SK-N-SH (cell line): ENCODE data around the gene BTRC. TPM values are rescaled to one million over a fixed set of nuclear protein-coding genes. Genes with fewer than 3 reads are reported as not detected.

Experiments used
- CTCF ChIA-PET: fragments of 300-600, 350-600 bp; formaldehyde crosslinking; extraction: SDS; loops from one replicate; lab custom pipeline; 2021; lab: Yijun Ruan, JAX
- POLR2A ChIA-PET: fragments of 350-600 bp; sonication (Branson Sonifier 250); formaldehyde crosslinking; extraction: SDS; loops from one replicate; lab custom pipeline; 2020; ENCODE audit warnings: antibody characterized with exemption, inconsistent platforms; lab: Yijun Ruan, JAX
- DNase-seq: peaks from one replicate; pipeline ENCODE4 v3.0.0; 2012
- H2AFZ ChIP-seq: fragments of 200-600 bp; sonication (generic); 2 replicates; pipeline ENCODE4 v1.8.1; 2016; ENCODE audit warnings: antibody characterized with exemption, mild to moderate bottlenecking, low read depth
- H3F3A ChIP-seq: fragments of 200-600 bp; sonication (generic); replicated peaks from 2 replicates; pipeline ENCODE3; 2016; ENCODE audit warnings: antibody characterized with exemption, mild to moderate bottlenecking; ENCODE audit not compliant: insufficient read depth
- H3K27ac ChIP-seq, 2 experiments: fragments of 200-500 bp in 1 of 2; fragments of 200-600 bp in 1 of 2; sonication (Bioruptor generic) in 1 of 2; sonication (generic), shearing (Covaris generic) in 1 of 2; 2 replicates each; pipeline versions ENCODE4 v1.5.1 to v1.6.1; 2014 to 2016; ENCODE audit warnings: low read depth in 2 of 2, inconsistent platforms in 1 of 2, low read length in 1 of 2, mild to moderate bottlenecking in 1 of 2, mixed read lengths in 1 of 2
- H3K27me3 ChIP-seq: fragments of 200-600 bp; sonication (generic), shearing (Covaris generic); 2 replicates; pipeline ENCODE4 v1.6.1; 2016; ENCODE audit warnings: mixed run types; ENCODE audit not compliant: insufficient read depth
- H3K36me3 ChIP-seq, 2 experiments: fragments of 200-500 bp in 1 of 2; fragments of 200-600 bp in 1 of 2; sonication (Bioruptor generic) in 1 of 2; sonication (generic) in 1 of 2; replicated peaks in 1 of 2; 2 replicates each; pipeline versions ENCODE3 to v1.5.1; 2014 to 2016; ENCODE audit warnings: low read length in 1 of 2, mild to moderate bottlenecking in 1 of 2; ENCODE audit not compliant: insufficient read depth in 2 of 2, control insufficient read depth in 1 of 2
- H3K4me1 ChIP-seq, 2 experiments: fragments of 200-500 bp in 1 of 2; fragments of 200-600 bp in 1 of 2; sonication (Bioruptor generic) in 1 of 2; sonication (generic), shearing (Covaris generic) in 1 of 2; 2 replicates each; pipeline versions ENCODE4 v1.5.1 to v1.6.1; 2014 to 2016; ENCODE audit warnings: low read depth in 1 of 2, low read length in 1 of 2, mixed run types in 1 of 2; ENCODE audit not compliant: insufficient read depth in 2 of 2, control insufficient read depth in 1 of 2
- H3K4me2 ChIP-seq: fragments of 200-600 bp; sonication (generic), shearing (Covaris generic); 2 replicates; pipeline ENCODE4 v1.6.1; 2017; ENCODE audit warnings: mixed run types
- H3K4me3 ChIP-seq, 2 experiments: fragments of 200-500 bp in 1 of 2; fragments of 200-600 bp in 1 of 2; sonication (Bioruptor generic) in 1 of 2; sonication (generic), shearing (Covaris generic) in 1 of 2; 2 replicates each; pipeline versions ENCODE4 v1.5.1 to v1.8.1; 2014 to 2016; ENCODE audit warnings: low read depth in 2 of 2, inconsistent platforms in 1 of 2, low read length in 1 of 2, mild to moderate bottlenecking in 1 of 2, mixed read lengths in 1 of 2, moderate library complexity in 1 of 2
- H3K79me2 ChIP-seq: fragments of 200-600 bp; sonication (generic); 2 replicates; pipeline ENCODE4 v1.8.1; 2017; ENCODE audit warnings: mild to moderate bottlenecking; ENCODE audit not compliant: insufficient read depth
- H3K9ac ChIP-seq: fragments of 200-600 bp; sonication (generic); 2 replicates; pipeline ENCODE4 v1.6.1; 2017; ENCODE audit warnings: mixed run types
- H3K9me2 ChIP-seq: fragments of 200-600 bp; sonication (generic); 2 replicates; pipeline ENCODE4 v1.6.1; 2017; ENCODE audit warnings: mixed run types
- H3K9me3 ChIP-seq: fragments of 200-600 bp; sonication (generic); 2 replicates; pipeline ENCODE4 v1.6.1; 2017; ENCODE audit warnings: mixed run types, mild to moderate bottlenecking, moderate library complexity
- H4K20me1 ChIP-seq: fragments of 200-600 bp; sonication (generic); 2 replicates; pipeline ENCODE4 v1.6.1; 2017; ENCODE audit warnings: mild to moderate bottlenecking, mixed run types; ENCODE audit not compliant: insufficient read depth
- CHD2 ChIP-seq: fragments of 150-350 bp; IDR thresholded peaks from 2 replicates; pipeline ENCODE4 v1.6.1; 2018; ENCODE audit warnings: low read length; ENCODE audit not compliant: partially characterized antibody
- ELF1 ChIP-seq: IDR thresholded peaks from 2 replicates; pipeline ENCODE4 v1.4.0; 2012
- FOXM1 ChIP-seq: IDR thresholded peaks from 2 replicates; pipeline ENCODE4 v1.4.0; 2012; ENCODE audit warnings: low read depth, mild to moderate bottlenecking
- GABPA ChIP-seq: IDR thresholded peaks from 2 replicates; pipeline ENCODE4 v1.4.0; 2012; ENCODE audit warnings: low read depth, mild to moderate bottlenecking
- GATA2 ChIP-seq: sonication (generic); formaldehyde crosslinking; IDR thresholded peaks from 2 replicates; pipeline ENCODE4 v1.5.0; 2020; ENCODE audit warnings: mild to moderate bottlenecking, missing genetic modification reagents
- MEF2A ChIP-seq: IDR thresholded peaks from 2 replicates; pipeline ENCODE4 v1.4.0; 2012; ENCODE audit warnings: low read depth, borderline replicate concordance
- MXI1 ChIP-seq: IDR thresholded peaks from 2 replicates; pipeline ENCODE4 v1.6.1; 2012; ENCODE audit warnings: mild to moderate bottlenecking, low read depth, low read length, improper control_type of control experiment
- NRF1 ChIP-seq: IDR thresholded peaks from 2 replicates; pipeline ENCODE4 v1.6.1; 2012; ENCODE audit warnings: low read depth, mild to moderate bottlenecking, low read length
- POLR2AphosphoS5 ChIP-seq: IDR thresholded peaks from 2 replicates; pipeline ENCODE4 v1.6.1; 2012; ENCODE audit warnings: low read depth, low read length
- RFX5 ChIP-seq: IDR thresholded peaks from 2 replicates; pipeline ENCODE4 v1.6.1; 2012; ENCODE audit warnings: mild to moderate bottlenecking, improper control_type of control experiment, low read length
- SIN3A ChIP-seq: IDR thresholded peaks from 2 replicates; pipeline ENCODE4 v1.6.1; 2012; ENCODE audit warnings: low read depth, mild to moderate bottlenecking, low read length, moderate library complexity, borderline replicate concordance
- TAF1 ChIP-seq: IDR thresholded peaks from 2 replicates; pipeline ENCODE4 v1.6.1; 2012; ENCODE audit warnings: low read depth, mild to moderate bottlenecking, low read length, moderate library complexity, borderline replicate concordance
- YY1 ChIP-seq: IDR thresholded peaks from 2 replicates; pipeline ENCODE4 v1.4.0; 2012; ENCODE audit warnings: low read depth, mild to moderate bottlenecking
- whole genome bisulfite sequencing: methylation state at CpG from one replicate; pipeline ENCODE4 v1.1.6; 2017; ENCODE audit warnings: low lambda C conversion rate; 5-methylcytosine and 5-hydroxymethylcytosine counted together
- polyA plus RNA-seq, 3 experiments: library from polyadenylated mRNA; depleted of rRNA; stranded (reverse); fragments of >200 nt; gene quantifications; 2 replicates each; pipeline ENCODE4 v1.2.3, GENCODE V29; 2012
- TF ChIP-seq, protein P1 (sequence below): IDR thresholded peaks from 2 replicates; pipeline ENCODE4 v1.4.0; 2012; ENCODE audit warnings: low read depth
- TF ChIP-seq, protein P2 (sequence below): IDR thresholded peaks from 2 replicates; pipeline ENCODE4 v1.4.0; 2012; ENCODE audit warnings: low read depth, borderline replicate concordance
- TF ChIP-seq, protein P3 (sequence below): fragments of 150-350 bp; IDR thresholded peaks from 2 replicates; pipeline ENCODE4 v1.6.1; 2017; ENCODE audit warnings: antibody characterized with exemption, low read length, low read depth, borderline replicate concordance
- TF ChIP-seq, protein P4 (sequence below): IDR thresholded peaks from 2 replicates; pipeline ENCODE4 v1.4.0; 2012; ENCODE audit warnings: low read depth, borderline replicate concordance
- TF ChIP-seq, protein P5 (sequence below): IDR thresholded peaks from 2 replicates; pipeline ENCODE4 v1.6.1; 2012; ENCODE audit warnings: mild to moderate bottlenecking, low read depth, low read length, moderate library complexity
- TF ChIP-seq, protein P6 (sequence below): fragments of 200-600 bp; sonication (generic); IDR thresholded peaks from 2 replicates; pipeline ENCODE4 v1.6.1; 2017; ENCODE audit warnings: antibody characterized with exemption, mild to moderate bottlenecking, moderate library complexity

BTRC gene
- polyA plus RNA-seq, 1 of the 3 experiments (the other 2 are of a cell fraction), result 6.5 TPM

DNA sequence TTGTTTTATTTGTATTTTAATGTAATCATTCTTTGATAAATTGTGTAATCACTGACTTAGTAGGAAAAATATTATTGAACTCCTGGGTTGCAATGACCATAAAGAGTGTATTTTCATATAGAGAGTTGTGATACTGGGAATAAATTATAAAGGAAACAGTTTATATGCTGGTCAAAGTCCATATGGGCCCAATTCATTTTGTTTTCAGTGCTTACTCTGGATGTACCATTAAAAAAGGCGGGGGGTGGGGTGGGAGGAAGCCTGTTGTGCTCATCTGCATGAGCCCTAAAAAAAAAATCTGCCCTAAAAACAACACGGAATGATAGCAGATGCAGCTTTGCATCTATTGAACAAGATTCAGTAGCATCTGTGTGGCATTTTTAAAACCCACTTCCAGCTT is 114.2 kb downstream of the BTRC start (continued):
- no peak for TF ChIP-seq MEF2A
- TF ChIP-seq FOXM1, result no peak
- TF ChIP-seq, protein P1, sequence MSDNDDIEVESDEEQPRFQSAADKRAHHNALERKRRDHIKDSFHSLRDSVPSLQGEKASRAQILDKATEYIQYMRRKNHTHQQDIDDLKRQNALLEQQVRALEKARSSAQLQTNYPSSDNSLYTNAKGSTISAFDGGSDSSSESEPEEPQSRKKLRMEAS, result no peak
- TF ChIP-seq ELF1, result no peak
- TF ChIP-seq, protein P2, sequence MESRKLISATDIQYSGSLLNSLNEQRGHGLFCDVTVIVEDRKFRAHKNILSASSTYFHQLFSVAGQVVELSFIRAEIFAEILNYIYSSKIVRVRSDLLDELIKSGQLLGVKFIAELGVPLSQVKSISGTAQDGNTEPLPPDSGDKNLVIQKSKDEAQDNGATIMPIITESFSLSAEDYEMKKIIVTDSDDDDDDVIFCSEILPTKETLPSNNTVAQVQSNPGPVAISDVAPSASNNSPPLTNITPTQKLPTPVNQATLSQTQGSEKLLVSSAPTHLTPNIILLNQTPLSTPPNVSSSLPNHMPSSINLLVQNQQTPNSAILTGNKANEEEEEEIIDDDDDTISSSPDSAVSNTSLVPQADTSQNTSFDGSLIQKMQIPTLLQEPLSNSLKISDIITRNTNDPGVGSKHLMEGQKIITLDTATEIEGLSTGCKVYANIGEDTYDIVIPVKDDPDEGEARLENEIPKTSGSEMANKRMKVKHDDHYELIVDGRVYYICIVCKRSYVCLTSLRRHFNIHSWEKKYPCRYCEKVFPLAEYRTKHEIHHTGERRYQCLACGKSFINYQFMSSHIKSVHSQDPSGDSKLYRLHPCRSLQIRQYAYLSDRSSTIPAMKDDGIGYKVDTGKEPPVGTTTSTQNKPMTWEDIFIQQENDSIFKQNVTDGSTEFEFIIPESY, result no peak
- TF ChIP-seq RFX5, result no peak

DNA sequence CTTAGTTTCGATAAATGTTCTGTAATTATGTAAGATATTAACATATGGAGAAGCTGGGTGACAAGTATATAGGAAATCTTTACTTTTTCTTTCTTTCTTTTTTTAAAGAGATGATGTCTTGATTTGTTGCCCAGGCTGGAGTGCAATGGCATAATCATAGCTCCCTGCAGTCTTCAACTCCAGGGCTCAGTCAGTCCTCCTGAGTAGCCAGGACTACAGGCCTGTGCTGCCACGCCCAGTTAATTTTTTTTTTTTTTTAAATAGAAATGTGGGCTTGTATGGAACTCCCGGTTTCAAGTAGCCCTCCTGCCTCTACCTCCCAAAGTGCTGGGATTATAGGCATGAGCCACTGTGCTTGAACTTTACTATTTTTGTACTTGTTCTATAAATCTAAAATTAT is 122.4 kb downstream of the BTRC start:
- POLR2A ChIA-PET, result no interaction called here
- H3K4me2 ChIP-seq, result no peak overlapping the region
- H3K27ac ChIP-seq, result no peak overlapping the region
- H4K20me1 ChIP-seq, result no peaks in the 10 kb centered on the region
- H3K79me2 ChIP-seq, result no peaks in the 10 kb centered on the region
- DNase-seq, result no peak
- no peaks in the 10 kb centered on the region for H3K27me3 ChIP-seq
- no peak overlapping the region for H3K4me3 ChIP-seq
- H3K4me1 ChIP-seq, result no peaks in the 10 kb centered on the region
- H3K9me3 ChIP-seq, result no peaks in the 10 kb centered on the region
- H3K9ac ChIP-seq, result no peak overlapping the region
- 92% methylated on average over 3 of the region's 3 CpGs for WGBS
- H3K9me2 ChIP-seq, result no peaks in the 10 kb centered on the region
- CTCF ChIA-PET, result interaction anchor here (1.1 to 3.8 kb wide), 8 partner anchors 9 to 315 kb away, joined by 3 to 22 read pairs (median 4); no protein-coding TSS in a partner anchor
- no peaks in the 10 kb centered on the region for H3F3A ChIP-seq
- H3K36me3 ChIP-seq, result peaks cover 2 to 7% of the 10 kb centered on the region in 2 experiments
- no peak overlapping the region for H2AFZ ChIP-seq
- TF ChIP-seq MXI1 (no peak), SIN3A (no peak), POLR2AphosphoS5 (no peak), GABPA (no peak), ELF1 (no peak), CHD2 (no peak), NRF1 (no peak), TAF1 (no peak), GATA2 (CRISPR knock-in tag) (no peak), YY1 (no peak), RFX5 (no peak)
- TF ChIP-seq, protein P3, sequence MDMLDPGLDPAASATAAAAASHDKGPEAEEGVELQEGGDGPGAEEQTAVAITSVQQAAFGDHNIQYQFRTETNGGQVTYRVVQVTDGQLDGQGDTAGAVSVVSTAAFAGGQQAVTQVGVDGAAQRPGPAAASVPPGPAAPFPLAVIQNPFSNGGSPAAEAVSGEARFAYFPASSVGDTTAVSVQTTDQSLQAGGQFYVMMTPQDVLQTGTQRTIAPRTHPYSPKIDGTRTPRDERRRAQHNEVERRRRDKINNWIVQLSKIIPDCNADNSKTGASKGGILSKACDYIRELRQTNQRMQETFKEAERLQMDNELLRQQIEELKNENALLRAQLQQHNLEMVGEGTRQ, result no peak
- TF ChIP-seq, protein P4, sequence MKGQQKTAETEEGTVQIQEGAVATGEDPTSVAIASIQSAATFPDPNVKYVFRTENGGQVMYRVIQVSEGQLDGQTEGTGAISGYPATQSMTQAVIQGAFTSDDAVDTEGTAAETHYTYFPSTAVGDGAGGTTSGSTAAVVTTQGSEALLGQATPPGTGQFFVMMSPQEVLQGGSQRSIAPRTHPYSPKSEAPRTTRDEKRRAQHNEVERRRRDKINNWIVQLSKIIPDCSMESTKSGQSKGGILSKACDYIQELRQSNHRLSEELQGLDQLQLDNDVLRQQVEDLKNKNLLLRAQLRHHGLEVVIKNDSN, result no peak
- TF ChIP-seq, protein P5, sequence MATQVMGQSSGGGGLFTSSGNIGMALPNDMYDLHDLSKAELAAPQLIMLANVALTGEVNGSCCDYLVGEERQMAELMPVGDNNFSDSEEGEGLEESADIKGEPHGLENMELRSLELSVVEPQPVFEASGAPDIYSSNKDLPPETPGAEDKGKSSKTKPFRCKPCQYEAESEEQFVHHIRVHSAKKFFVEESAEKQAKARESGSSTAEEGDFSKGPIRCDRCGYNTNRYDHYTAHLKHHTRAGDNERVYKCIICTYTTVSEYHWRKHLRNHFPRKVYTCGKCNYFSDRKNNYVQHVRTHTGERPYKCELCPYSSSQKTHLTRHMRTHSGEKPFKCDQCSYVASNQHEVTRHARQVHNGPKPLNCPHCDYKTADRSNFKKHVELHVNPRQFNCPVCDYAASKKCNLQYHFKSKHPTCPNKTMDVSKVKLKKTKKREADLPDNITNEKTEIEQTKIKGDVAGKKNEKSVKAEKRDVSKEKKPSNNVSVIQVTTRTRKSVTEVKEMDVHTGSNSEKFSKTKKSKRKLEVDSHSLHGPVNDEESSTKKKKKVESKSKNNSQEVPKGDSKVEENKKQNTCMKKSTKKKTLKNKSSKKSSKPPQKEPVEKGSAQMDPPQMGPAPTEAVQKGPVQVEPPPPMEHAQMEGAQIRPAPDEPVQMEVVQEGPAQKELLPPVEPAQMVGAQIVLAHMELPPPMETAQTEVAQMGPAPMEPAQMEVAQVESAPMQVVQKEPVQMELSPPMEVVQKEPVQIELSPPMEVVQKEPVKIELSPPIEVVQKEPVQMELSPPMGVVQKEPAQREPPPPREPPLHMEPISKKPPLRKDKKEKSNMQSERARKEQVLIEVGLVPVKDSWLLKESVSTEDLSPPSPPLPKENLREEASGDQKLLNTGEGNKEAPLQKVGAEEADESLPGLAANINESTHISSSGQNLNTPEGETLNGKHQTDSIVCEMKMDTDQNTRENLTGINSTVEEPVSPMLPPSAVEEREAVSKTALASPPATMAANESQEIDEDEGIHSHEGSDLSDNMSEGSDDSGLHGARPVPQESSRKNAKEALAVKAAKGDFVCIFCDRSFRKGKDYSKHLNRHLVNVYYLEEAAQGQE, result no peak
- TF ChIP-seq, protein P6, sequence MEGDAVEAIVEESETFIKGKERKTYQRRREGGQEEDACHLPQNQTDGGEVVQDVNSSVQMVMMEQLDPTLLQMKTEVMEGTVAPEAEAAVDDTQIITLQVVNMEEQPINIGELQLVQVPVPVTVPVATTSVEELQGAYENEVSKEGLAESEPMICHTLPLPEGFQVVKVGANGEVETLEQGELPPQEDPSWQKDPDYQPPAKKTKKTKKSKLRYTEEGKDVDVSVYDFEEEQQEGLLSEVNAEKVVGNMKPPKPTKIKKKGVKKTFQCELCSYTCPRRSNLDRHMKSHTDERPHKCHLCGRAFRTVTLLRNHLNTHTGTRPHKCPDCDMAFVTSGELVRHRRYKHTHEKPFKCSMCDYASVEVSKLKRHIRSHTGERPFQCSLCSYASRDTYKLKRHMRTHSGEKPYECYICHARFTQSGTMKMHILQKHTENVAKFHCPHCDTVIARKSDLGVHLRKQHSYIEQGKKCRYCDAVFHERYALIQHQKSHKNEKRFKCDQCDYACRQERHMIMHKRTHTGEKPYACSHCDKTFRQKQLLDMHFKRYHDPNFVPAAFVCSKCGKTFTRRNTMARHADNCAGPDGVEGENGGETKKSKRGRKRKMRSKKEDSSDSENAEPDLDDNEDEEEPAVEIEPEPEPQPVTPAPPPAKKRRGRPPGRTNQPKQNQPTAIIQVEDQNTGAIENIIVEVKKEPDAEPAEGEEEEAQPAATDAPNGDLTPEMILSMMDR, result no peak
- TF ChIP-seq, protein P1, result no peak
- TF ChIP-seq, protein P2, result no peak
